Bronchial epithelial cell (primary cell): ENCODE measurements around the gene KITLG. TPM values are rescaled to one million over a fixed set of nuclear protein-coding genes. Genes with fewer than 3 reads are reported as not detected.
A peak's percentile ranks its signal among the peaks of the same experiment; 100 is the strongest.
"Not testable (repeated sequence)": the region's sequence is repeated elsewhere in the genome, so short reads cannot be mapped to it uniquely, and the experiment has no call there.

Experiments used
- DNase-seq: peaks from one replicate; pipeline ENCODE4 v3.0.0-alpha.2; 2010; ENCODE audit warnings: low read depth
- FAIRE-seq: peaks from 2 replicates; lab custom pipeline; 2011; peaks lifted over from hg19 to GRCh38; lab: Jason Lieb, UNC
- H3K27me3 ChIP-seq: 2 replicates; pipeline ENCODE4 v1.5.1; 2011; ENCODE audit warnings: low read length; ENCODE audit not compliant: control insufficient read depth, insufficient read depth
- H3K36me3 ChIP-seq: 2 replicates; pipeline ENCODE4 v1.5.1; 2011; ENCODE audit warnings: low read length; ENCODE audit not compliant: control insufficient read depth, insufficient read depth
- H3K4me3 ChIP-seq: 2 replicates; pipeline ENCODE4 v1.5.1; 2011; ENCODE audit warnings: mild to moderate bottlenecking, low read depth, low read length, control low read depth
- CTCF ChIP-seq: IDR thresholded peaks from 2 replicates; pipeline ENCODE4 v1.5.1; 2011; ENCODE audit warnings: mild to moderate bottlenecking, moderate library complexity, low read length, control low read depth, inconsistent platforms; ENCODE audit not compliant: insufficient read depth, severe bottlenecking
- total RNA-seq: library from RNA; depleted of rRNA; stranded (reverse); fragments of >200 nt; gene quantifications from 2 replicates; pipeline ENCODE4 v1.2.1, GENCODE V29; 2014

The KITLG gene
- total RNA-seq, 1 donor from 2014 or later = 22.4 TPM

- no peak for TF ChIP-seq CTCF
- Histone ChIP-seq H3K36me3 (peaks cover 4% of the 10 kb centered on the region), H3K27me3 (no peaks in the 10 kb centered on the region), H3K4me3 (no peak overlapping the region)
- no peak for FAIRE-seq
- peak; percentile 85 for DNase-seq
Measured at GRCh38 chr12:88519802-88520435, 60.4 kb downstream of the KITLG start.

DNA sequence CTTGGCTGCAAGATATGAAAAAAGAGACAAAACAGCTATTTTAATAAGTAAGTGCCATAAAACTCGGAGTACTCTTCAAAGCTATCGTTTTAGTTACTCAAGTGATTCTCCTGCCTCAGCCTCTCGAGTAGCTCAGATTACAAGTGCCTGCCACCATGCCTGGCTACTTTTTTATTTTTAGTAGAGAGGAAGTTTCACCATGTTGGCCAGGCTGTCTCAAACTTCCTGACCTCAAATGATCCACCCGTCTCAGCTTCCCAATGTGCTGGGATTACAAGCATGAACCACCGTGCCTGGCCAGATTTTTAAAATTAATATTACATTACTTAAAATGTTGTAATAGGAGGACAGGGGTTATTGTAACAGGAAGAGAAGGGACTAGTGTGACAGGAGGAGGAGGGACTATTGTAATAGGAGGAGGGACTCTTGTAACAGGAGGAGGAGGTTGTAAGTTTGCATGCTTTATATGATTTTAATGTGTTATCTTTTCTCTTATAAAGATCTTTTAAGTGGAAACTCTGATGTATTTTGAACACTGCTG, 61.3 kb downstream of the KITLG start:
- DNase-seq (no peak), FAIRE-seq (no peak)
- Histone ChIP-seq H3K4me3 (no peak overlapping the region), H3K36me3 (peaks cover 3% of the 10 kb centered on the region), H3K27me3 (no peaks in the 10 kb centered on the region)
- no peak for TF ChIP-seq CTCF

DNA sequence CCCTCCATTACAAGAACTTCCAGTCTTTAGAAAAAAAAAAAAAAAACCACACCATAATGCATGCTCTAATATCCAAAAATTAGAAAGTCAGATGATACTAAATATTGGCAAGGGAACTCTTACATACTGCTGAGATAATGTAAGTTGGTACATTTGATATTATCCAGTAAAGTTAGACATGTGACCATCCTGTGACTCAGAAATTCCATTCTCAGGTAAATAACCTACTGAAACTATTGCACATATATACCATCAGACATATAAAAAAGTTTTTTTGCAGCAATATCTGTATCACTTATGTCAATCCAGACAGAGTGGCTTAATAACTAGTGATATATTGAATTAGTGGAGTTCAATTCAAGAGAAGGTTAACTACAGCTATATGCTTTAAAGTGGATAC, 63.5 kb downstream of the KITLG start:
- no peak for TF ChIP-seq CTCF
- H3K36me3 ChIP-seq = peaks cover 3% of the 10 kb centered on the region
- no peak for FAIRE-seq
- peak; percentile 86 for DNase-seq
- H3K27me3 ChIP-seq = no peaks in the 10 kb centered on the region
- H3K4me3 ChIP-seq = no peak overlapping the region

DNA sequence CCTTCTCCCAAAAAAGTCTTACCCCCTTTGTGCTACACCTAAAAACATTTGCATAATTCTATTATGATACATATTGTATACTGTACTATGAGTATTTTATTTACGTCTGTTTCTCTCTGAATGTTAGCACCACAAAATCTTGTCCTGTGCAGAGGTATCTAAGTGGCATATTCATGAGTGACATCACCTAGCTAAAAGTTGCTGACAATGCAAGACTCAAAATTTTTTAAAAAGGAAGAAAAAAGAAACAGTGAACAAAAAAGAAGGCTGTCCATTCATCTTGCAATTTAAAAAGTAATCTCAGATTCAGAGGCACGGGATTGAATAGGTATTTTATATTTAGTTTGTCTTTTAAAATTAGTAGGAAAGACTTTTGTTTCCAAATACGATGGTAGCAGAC, 69.4 kb downstream of the KITLG start:
- Histone ChIP-seq H3K27me3 (no peaks in the 10 kb centered on the region), H3K4me3 (no peak overlapping the region), H3K36me3 (peaks cover 3% of the 10 kb centered on the region)
- no peak for TF ChIP-seq CTCF
- DNase-seq (no peak), FAIRE-seq (no peak)

DNA sequence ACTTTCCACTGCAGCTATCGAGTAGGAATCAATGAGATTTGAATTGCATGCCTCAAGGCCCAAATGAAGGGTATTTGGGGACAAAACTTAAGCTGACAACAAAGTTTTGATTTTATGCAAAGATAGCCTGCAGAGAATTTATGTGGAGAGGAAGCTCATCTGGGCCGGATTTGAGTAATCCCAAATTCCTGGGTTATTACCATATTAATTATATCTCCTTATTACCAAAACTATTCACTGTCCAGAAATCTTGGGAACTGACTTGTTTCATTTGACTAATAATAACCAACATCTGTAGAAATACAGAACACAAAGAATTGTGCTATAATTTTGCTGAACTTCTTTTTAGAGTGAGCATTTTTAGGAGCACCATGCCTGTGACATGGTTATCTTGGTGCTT, 70.4 kb downstream of the KITLG start:
- DNase-seq (no peak), FAIRE-seq (no peak)
- Histone ChIP-seq H3K4me3 (no peak overlapping the region), H3K36me3 (peaks cover 3% of the 10 kb centered on the region), H3K27me3 (no peaks in the 10 kb centered on the region)
- no peak for TF ChIP-seq CTCF

GRCh38 chr12:88509347-88509746, 70.9 kb downstream of the KITLG start:
- no peak overlapping the region for H3K4me3 ChIP-seq
- H3K36me3 ChIP-seq = peaks cover 3% of the 10 kb centered on the region
- DNase-seq (no peak), FAIRE-seq (no peak)
- H3K27me3 ChIP-seq = no peaks in the 10 kb centered on the region
- no peak for TF ChIP-seq CTCF

DNA sequence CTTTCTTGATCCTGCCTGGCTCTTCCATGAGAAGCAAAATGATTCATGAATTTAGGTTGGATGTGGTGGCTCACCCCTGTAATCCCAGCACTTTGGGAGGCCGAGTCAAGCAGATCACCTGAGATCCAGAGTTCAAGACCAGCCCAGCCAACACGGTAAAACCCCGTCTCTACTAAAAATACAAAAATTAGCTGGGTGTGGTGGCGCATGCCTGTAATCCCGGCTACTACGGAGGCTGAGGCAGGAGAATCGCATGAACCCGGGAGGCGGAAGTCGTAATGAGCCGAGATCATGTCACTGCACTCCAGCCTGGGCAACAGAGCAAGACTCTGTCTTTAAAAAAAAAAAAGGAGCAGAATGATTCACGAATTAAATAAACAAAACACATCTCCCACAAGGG, 72.4 kb downstream of the KITLG start:
- not testable (repeated sequence) for H3K36me3 ChIP-seq, DNase-seq, FAIRE-seq, H3K4me3 ChIP-seq, H3K27me3 ChIP-seq
